Activated CD4-positive, alpha-beta memory T cell treated with anti-CD3 and anti-CD28 coated beads for 36 hours (primary cell): Measurements from ENCODE around the gene TBC1D4. TPM values are rescaled to one million over a fixed set of nuclear protein-coding genes. Genes with fewer than 3 reads are reported as not detected.
"Not testable (repeated sequence)": the region's sequence is repeated elsewhere in the genome, so short reads cannot be mapped to it uniquely, and the experiment has no call there.

Source experiments
- CTCF ChIA-PET: fragments of 350-600 bp; sonication (Branson Sonifier 250); formaldehyde crosslinking; loops from one replicate; lab custom pipeline; 2021; ENCODE audit warnings: antibody characterized with exemption, inconsistent platforms; lab: Charles Lee
- POLR2A ChIA-PET: fragments of 350-600 bp; sonication (Branson Sonifier 250); formaldehyde crosslinking; loops from one replicate; lab custom pipeline; 2021; ENCODE audit warnings: antibody characterized with exemption; lab: Charles Lee
- DNase-seq: peaks from one replicate; pipeline ENCODE4 v3.0.0-alpha.2; 2020
- H3K27ac Mint-ChIP-seq: one replicate; pipeline ENCODE4 v1.8.0; 2021; ENCODE audit warnings: mixed read lengths
- H3K27me3 Mint-ChIP-seq: one replicate; pipeline ENCODE4 v1.8.0; 2021; ENCODE audit warnings: mixed read lengths
- H3K36me3 Mint-ChIP-seq: one replicate; pipeline ENCODE4 v1.8.0; 2021; ENCODE audit warnings: mixed read lengths
- H3K4me1 Mint-ChIP-seq: one replicate; pipeline ENCODE4 v1.8.0; 2021; ENCODE audit warnings: low read depth, mixed read lengths
- H3K4me3 Mint-ChIP-seq: one replicate; pipeline ENCODE4 v1.8.0; 2021; ENCODE audit warnings: mild to moderate bottlenecking, mixed read lengths
- H3K9me3 Mint-ChIP-seq: one replicate; pipeline ENCODE4 v1.8.0; 2021; ENCODE audit warnings: mixed read lengths
- intact Hi-C: fragments of 100-400 bp; cut with micrococcal nuclease; formaldehyde crosslinking; loops from one replicate; pipeline ENCODE4 v1.15.1; 2023
- total RNA-seq, 2 experiments: library from RNA; stranded (reverse); gene quantifications; one replicate each; pipeline ENCODE4 v1.2.3, GENCODE V29; 2021

The TBC1D4 gene
- total RNA-seq, 2 experiments from 2014 or later, result 13.0 to 14.8 TPM

DNA sequence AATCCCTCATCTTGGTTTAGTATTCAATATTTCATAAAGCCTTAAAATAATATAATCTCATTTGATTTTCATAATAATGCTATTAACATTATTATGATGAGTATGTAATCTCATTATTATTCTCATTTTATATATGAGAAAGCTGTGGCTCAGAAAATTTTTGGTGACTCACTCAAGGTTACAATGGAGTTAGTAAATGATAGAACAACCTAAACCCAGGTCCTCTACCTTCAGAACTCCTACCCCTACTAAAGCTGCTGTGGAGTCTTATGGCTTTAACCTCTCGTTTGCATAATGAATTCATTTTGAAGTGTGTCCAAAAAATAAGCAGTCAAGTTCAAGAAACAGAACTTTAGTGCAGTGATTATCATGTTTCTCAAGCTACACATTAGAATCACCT is 226.3 kb downstream of the TBC1D4 start:
- DNase-seq, result no peak
- POLR2A ChIA-PET, result no interaction called here
- no peak overlapping the region for H3K27ac Mint-ChIP-seq
- intact Hi-C loops, result no loop called here
- H3K4me1 Mint-ChIP-seq, result no peaks in the 10 kb centered on the region
- no peaks in the 10 kb centered on the region for H3K9me3 Mint-ChIP-seq
- CTCF ChIA-PET, result no interaction called here
- no peak overlapping the region for H3K4me3 Mint-ChIP-seq
- H3K27me3 Mint-ChIP-seq, result peaks cover 4% of the 10 kb centered on the region
- H3K36me3 Mint-ChIP-seq, result no peaks in the 10 kb centered on the region

DNA sequence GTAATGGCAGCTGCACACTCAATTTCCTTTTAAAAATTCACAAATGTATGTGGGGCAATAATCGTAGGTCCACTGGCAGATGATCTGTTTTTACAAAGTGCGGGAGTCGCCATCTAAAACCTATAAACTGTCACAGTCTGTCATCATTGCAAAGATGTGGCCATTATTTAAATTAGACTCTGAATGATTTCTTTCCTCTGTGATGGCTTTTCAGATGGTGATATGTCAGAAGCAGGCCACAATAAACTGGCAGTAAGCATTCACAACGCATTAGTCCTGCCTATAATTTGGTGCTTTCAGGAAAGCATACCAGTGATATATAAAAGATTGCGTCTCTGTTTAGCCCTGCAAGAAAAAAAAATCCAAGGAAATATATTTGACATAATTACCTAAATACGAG is 226.8 kb downstream of the TBC1D4 start:
- no peak for DNase-seq
- Mint-ChIP-seq H3K27ac (no peak overlapping the region), H3K27me3 (peaks cover 4% of the 10 kb centered on the region), H3K4me1 (no peaks in the 10 kb centered on the region), H3K9me3 (no peaks in the 10 kb centered on the region), H3K36me3 (no peaks in the 10 kb centered on the region), H3K4me3 (no peak overlapping the region)
- intact Hi-C loops, result no loop called here
- ChIA-PET CTCF (no interaction called here), POLR2A (no interaction called here)

DNA sequence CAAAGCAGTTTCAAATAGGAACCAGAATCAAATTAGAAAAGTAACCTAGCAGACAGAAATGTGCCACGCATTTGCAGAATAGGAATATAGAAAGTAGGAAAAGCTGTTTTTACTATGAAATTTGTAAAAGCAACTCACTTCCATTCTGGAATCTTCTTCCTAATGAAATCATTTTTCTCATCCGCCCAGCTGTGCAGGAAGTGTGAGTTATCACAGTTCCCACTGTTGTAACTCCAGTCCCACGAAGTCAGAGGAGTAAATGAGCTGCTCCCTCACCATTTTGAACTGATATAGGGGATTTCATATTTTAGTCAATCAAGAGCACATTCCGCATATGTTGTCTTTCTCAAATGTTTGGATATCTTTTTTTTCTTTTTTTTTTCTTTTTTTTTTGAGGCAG is 230.8 kb downstream of the TBC1D4 start:
- ChIA-PET POLR2A (no interaction called here), CTCF (no interaction called here)
- H3K4me3 Mint-ChIP-seq, result no peak overlapping the region

DNA sequence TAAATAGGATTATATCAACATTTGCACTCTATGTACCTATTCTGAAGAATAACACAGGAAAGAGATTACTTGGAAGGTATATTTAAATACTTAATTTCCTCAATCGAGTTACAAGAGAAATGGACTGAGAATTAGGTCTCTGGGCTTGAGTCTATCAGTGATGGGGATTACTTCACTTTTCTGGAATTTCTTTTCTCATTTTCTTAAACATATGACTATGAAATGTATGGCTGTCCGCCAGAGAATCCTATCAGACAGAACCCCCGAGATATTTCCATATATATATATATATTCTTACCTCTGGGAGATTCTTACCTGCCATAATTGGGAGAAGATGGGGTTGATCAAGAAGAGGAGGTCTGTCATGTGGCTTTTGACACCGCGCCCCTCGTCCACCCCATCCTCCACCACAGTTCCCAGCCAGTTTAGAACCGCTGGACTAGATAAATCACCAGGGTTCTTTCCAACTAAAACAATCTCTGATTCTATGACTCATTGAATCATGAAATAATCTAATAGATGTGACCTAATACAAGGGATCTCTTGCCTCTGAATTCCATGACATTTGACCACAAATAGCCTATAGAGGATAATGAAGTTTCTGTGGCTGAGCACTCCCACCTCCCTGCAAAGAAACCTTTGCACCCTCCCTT is 231.3 kb downstream of the TBC1D4 start:
- peaks cover 4% of the 10 kb centered on the region for H3K27me3 Mint-ChIP-seq
- ChIA-PET POLR2A (no interaction called here), CTCF (no interaction called here)
- no peak overlapping the region for H3K27ac Mint-ChIP-seq
- H3K4me3 Mint-ChIP-seq, result no peak overlapping the region
- H3K9me3 Mint-ChIP-seq, result peaks cover 3% of the 10 kb centered on the region
- intact Hi-C loops, result no loop called here
- H3K4me1 Mint-ChIP-seq, result no peaks in the 10 kb centered on the region
- H3K36me3 Mint-ChIP-seq, result peaks cover 2% of the 10 kb centered on the region
- no peak for DNase-seq

More for the DNA sequence above, 230.8 kb downstream of the TBC1D4 start:
- H3K27ac Mint-ChIP-seq, result no peak overlapping the region
- no peaks in the 10 kb centered on the region for H3K4me1 Mint-ChIP-seq
- H3K27me3 Mint-ChIP-seq, result peaks cover 4% of the 10 kb centered on the region
- DNase-seq, result no peak
- H3K9me3 Mint-ChIP-seq, result no peaks in the 10 kb centered on the region
- intact Hi-C loops, result no loop called here
- no peaks in the 10 kb centered on the region for H3K36me3 Mint-ChIP-seq

DNA sequence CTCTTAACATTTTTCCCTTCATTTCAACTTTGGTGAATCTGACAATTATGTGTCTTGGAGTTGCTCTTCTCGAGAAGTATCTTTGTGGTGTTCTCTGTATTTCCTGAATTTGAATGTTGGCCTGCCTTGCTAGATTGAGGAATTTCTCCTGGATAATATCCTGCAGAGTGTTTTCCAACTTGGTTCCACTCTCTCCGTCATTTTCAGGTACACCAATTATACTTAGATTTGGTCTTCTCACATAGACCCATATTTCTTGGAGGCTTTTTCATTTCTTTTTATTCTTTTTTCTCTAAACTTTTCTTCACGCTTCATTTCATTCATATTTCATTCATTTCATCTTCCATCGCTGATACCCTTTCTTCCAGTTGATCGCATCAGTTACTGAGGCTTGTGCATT is 236.4 kb downstream of the TBC1D4 start:
- CTCF ChIA-PET, H3K36me3 Mint-ChIP-seq, H3K4me1 Mint-ChIP-seq, H3K27me3 Mint-ChIP-seq, DNase-seq, intact Hi-C loops, H3K4me3 Mint-ChIP-seq, POLR2A ChIA-PET, H3K27ac Mint-ChIP-seq: not testable (repeated sequence)
- H3K9me3 Mint-ChIP-seq, result peaks cover 15% of the 10 kb centered on the region

DNA sequence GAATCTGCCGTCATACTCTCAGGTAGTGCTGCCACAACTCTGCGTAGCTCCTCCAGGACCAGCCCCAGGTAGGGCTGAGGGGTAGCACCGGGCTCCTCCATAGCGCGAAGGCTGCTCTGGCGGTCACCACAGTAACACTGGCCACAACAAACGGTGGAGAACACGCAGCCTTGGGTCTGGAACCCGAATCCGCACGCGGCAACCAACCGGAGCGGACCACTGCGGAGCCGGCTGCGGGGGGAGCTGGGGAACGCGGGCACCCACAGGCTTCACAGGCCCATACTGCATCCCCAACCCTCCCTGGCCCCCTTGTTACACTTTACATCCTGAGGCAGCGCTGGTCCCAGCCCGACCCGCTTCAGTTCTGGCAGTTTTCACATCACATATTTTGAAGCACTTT is 241.7 kb downstream of the TBC1D4 start:
- H3K27ac Mint-ChIP-seq, intact Hi-C loops, H3K4me1 Mint-ChIP-seq, H3K4me3 Mint-ChIP-seq, DNase-seq, H3K36me3 Mint-ChIP-seq, POLR2A ChIA-PET, CTCF ChIA-PET, H3K27me3 Mint-ChIP-seq: not testable (repeated sequence)
- H3K9me3 Mint-ChIP-seq, result peaks cover 20% of the 10 kb centered on the region

DNA sequence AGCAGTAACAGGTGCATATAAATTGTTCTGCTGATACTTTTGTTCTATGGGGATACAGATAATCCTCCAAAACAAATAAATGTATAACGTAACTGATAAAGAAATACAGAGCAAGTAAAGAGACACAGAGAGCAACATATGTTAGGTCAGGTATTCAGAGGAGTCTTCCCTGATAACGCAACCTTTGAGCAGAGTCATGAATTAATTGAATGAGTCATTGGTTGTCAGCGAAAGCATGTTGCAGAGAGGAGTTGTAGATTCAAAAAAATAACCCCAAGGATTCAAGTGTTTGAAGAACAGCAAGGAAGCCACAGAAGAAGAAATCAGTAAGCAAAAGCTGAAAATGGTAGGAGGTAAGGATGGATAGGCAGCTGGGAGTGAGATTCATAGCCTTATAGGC is 245.2 kb downstream of the TBC1D4 start:
- peaks cover 4% of the 10 kb centered on the region for H3K27me3 Mint-ChIP-seq
- POLR2A ChIA-PET, result no interaction called here
- H3K36me3 Mint-ChIP-seq, result no peaks in the 10 kb centered on the region
- H3K4me3 Mint-ChIP-seq, result no peak overlapping the region
- H3K4me1 Mint-ChIP-seq, result no peaks in the 10 kb centered on the region
- no peak overlapping the region for H3K27ac Mint-ChIP-seq
- H3K9me3 Mint-ChIP-seq, result peaks cover 12% of the 10 kb centered on the region
- intact Hi-C loops, result no loop called here
- CTCF ChIA-PET, result no interaction called here
- no peak for DNase-seq

Other genes starting within 250 kb of the TBC1D4 start
- 100 to 1,000 TPM; 130 to 136 TPM for gene COMMD6, start 55.7 kb upstream of the TBC1D4 start, total RNA-seq
- 10 to 100 TPM; 39.1 to 42.6 TPM for gene UCHL3, start 67.6 kb upstream of the TBC1D4 start, total RNA-seq
- gene LMO7, start 154.2 kb upstream of the TBC1D4 start, total RNA-seq, result 1 to 10 TPM; 7.8 to 8.7 TPM